Activated T-cell treated with anti-CD3 and anti-CD28 coated beads, Interleukin-2, amount 50 U/mL, for 72 hours (primary cell): ENCODE results near the gene RETN. TPM values are rescaled to one million over a fixed set of nuclear protein-coding genes. Genes with fewer than 3 reads are reported as not detected.
"Not testable (repeated sequence)": the region's sequence is repeated elsewhere in the genome, so short reads cannot be mapped to it uniquely, and the experiment has no call there.

Source experiments
- ATAC-seq, 2 donors: fragments of 150-1000 bp; cut with Tn5 transposase; replicated peaks in 1 of 2; 2 replicates each; pipeline ENCODE4 v1.10.0; 2021; ENCODE audit warnings: moderate library complexity in 2 of 2, mild to moderate bottlenecking in 1 of 2
- DNase-seq, 2 donors: peaks; one replicate each; pipeline ENCODE4 v3.0.0; 2021 to 2022; ENCODE audit warnings: mixed read lengths in 1 of 2
- H3K27ac Mint-ChIP-seq: one replicate; pipeline ENCODE4 v1.8.0; 2022; ENCODE audit warnings: mild to moderate bottlenecking, moderate library complexity, mixed read lengths
- H3K27me3 Mint-ChIP-seq: one replicate; pipeline ENCODE4 v1.8.0; 2022; ENCODE audit warnings: low read depth, mixed read lengths
- H3K36me3 Mint-ChIP-seq, 2 donors: one replicate each; pipeline ENCODE4 v1.8.0; 2022; ENCODE audit warnings: mixed read lengths in 2 of 2, mild to moderate bottlenecking in 1 of 2; ENCODE audit not compliant: insufficient read depth in 2 of 2
- H3K4me1 Mint-ChIP-seq: one replicate; pipeline ENCODE4 v1.8.0; 2022; ENCODE audit warnings: low read depth, mixed read lengths
- H3K4me3 Mint-ChIP-seq, 2 donors: one replicate each; pipeline ENCODE4 v1.8.0; 2022; ENCODE audit warnings: mild to moderate bottlenecking in 2 of 2, mixed read lengths in 2 of 2, moderate library complexity in 2 of 2
- H3K9me3 Mint-ChIP-seq, 2 donors: one replicate each; pipeline ENCODE4 v1.8.0; 2022; ENCODE audit warnings: mixed read lengths in 2 of 2
- total RNA-seq, 2 donors: library from RNA; stranded (reverse); gene quantifications; one replicate each; pipeline ENCODE4 v1.2.3, GENCODE V29; 2022

Gene RETN
- total RNA-seq, 2 donors from 2014 or later = not detected

DNA sequence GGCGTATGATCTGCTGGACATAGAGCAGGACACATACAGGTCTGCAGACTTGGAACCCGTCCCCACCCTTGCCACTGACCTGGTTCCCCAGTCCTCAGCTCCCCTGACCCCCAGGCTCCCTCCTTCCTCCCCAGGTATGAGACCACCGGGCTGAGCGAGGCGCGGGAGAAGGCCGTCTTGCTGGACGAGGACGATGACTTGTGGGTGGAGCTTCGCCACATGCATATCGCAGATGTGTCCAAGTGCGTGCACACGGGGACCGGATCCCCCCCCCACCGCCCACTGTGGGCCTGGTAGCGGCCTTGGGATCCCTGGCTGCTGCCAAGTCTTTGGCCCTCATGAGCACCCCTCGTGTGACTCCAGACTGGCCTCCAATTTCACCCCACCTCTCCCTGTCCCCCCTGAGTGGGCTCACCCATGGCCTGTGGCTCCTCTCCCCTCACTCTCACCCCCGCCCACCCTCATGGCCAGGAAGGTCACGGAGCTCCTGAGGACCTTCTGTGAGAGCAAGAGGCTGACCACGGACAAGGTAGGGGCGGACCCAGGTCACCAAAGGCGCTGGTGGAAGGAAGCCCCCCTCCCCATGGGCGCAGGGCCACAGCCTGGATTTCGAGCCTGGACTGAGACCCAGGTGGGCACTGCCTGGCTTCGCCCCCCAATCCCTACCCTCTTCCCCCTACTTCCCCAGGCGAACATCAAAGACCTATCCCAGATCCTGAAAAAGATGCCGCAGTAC, 26.4 kb upstream of the RETN start:
- no peaks in the 10 kb centered on the region for H3K27me3 Mint-ChIP-seq
- peaks cover 4% of the 10 kb centered on the region in 2 donors for H3K9me3 Mint-ChIP-seq
- no peak overlapping the region for H3K4me3 Mint-ChIP-seq
- ATAC-seq = no peak
- no peak overlapping the region for H3K27ac Mint-ChIP-seq
- H3K4me1 Mint-ChIP-seq = peaks cover 24% of the 10 kb centered on the region
- DNase-seq = no peak
- peaks cover 8 to 10% of the 10 kb centered on the region in 2 donors for H3K36me3 Mint-ChIP-seq

DNA sequence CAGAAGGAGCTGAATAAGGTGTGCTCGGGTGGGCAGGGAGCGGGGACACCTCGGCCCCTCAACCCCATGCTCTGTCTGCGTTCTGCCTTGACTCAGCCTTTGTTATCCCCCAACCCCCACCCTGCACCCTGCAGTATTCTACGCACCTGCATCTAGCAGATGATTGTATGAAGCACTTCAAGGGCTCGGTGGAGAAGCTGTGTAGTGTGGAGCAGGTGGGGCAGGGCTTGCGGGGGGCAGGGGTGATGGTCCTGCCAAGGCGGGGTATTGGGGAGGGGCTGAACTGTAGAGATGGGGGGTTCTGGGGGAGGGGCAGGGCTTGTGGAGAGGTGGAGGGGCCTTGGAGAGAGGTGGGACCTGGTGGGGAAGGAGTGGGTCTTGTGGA, 25.8 kb upstream of the RETN start:
- no peak for DNase-seq
- no peaks in the 10 kb centered on the region for H3K27me3 Mint-ChIP-seq
- peaks cover 19% of the 10 kb centered on the region for H3K4me1 Mint-ChIP-seq
- no peak for ATAC-seq
- H3K27ac Mint-ChIP-seq = no peak overlapping the region
- H3K4me3 Mint-ChIP-seq = no peak overlapping the region
- peaks cover 8 to 10% of the 10 kb centered on the region in 2 donors for H3K36me3 Mint-ChIP-seq
- H3K9me3 Mint-ChIP-seq = peaks cover 4% of the 10 kb centered on the region in 2 donors

DNA sequence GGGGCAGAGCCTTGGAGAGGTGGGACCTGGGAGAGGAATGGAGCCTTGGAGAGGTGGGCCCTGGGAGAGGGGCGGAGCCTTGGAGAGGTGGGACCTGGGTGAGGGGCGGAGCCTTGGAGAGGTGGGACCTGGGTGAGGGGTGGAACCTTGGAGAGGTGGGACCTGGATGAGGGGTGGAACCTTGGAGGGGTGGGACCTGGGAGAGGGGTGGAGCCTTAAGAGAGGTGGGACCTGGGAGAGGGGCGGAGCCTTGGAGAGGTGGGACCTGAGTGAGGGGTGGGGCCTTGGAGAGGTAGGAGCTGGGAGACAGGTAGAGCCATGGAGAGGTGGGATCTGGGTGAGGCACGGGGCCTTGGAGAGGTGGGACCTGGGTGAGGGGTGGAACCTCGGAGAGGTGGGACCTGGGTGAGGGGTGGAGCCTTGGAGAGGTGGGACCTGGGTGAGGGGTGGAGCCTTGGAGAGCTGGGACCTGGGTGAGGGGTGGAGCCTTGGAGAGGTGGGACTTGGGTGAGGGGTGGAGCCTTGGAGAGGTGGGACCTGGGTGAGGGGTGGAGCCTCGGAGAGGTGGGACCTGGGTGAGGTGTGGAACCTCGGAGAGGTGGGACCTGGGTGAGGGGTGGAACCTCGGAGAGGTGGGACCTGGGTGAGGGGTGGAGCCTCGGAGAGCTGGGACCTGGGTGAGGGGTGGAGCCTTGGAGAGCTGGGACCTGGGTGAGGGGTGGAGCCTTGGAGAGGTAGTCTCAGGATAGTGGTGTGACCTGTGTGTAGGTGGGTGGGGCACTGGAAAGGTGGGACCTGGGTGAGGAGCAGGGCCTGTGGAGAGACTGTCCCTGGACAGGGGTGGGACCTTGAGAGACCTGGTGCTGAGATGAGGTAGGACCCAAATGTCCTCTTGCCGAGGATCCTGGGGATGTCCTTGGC, 25.0 kb upstream of the RETN start:
- not testable (repeated sequence) for H3K4me3 Mint-ChIP-seq, H3K27me3 Mint-ChIP-seq, ATAC-seq, H3K9me3 Mint-ChIP-seq, H3K27ac Mint-ChIP-seq, H3K36me3 Mint-ChIP-seq, H3K4me1 Mint-ChIP-seq
- DNase-seq = peak; percentile 19 to 23

DNA sequence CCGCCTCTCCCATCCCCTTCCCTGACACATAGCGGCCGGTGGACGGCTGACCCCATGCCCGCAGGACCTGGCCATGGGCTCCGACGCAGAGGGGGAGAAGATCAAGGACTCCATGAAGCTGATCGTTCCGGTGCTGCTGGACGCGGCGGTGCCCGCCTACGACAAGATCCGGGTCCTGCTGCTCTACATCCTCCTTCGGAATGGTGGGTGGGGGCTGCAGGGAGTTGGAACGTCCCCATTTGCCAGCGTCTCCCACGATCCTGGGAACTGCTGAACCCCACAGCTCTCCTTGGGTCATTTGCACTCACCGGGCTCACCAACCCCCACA, 24.3 kb upstream of the RETN start:
- Mint-ChIP-seq H3K4me1 (peaks cover 7% of the 10 kb centered on the region), H3K27ac (no peak overlapping the region), H3K4me3 (no peak overlapping the region), H3K9me3 (peaks cover 4% of the 10 kb centered on the region in 2 donors), H3K27me3 (no peaks in the 10 kb centered on the region), H3K36me3 (peaks cover 8 to 9% of the 10 kb centered on the region in 2 donors)
- DNase-seq (no peak), ATAC-seq (no peak)

DNA sequence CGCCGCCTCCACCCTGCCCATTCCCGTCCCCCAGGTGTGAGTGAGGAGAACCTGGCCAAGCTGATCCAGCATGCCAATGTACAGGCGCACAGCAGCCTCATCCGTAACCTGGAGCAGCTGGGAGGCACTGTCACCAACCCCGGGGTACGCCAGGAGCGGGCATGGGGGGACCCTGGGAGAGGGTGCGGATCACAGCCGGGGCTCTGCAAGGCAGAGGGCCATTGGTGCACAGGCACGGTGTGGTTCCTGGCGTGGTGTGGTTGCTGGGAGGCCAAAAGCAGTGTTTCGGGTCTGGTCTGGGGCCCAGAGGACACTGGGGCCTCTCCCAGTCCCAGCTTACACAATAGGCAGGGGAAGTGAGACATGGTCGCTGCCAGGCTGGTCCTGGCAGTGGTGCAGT, 23.7 kb upstream of the RETN start:
- Mint-ChIP-seq H3K27me3 (no peaks in the 10 kb centered on the region), H3K4me1 (peaks cover 1% of the 10 kb centered on the region), H3K36me3 (peaks cover 2 to 4% of the 10 kb centered on the region in 2 donors), H3K27ac (no peak overlapping the region), H3K9me3 (peaks cover 0 to under 1% of the 10 kb centered on the region in 2 donors), H3K4me3 (no peak overlapping the region)
- DNase-seq (no peak), ATAC-seq (no peak)

DNA sequence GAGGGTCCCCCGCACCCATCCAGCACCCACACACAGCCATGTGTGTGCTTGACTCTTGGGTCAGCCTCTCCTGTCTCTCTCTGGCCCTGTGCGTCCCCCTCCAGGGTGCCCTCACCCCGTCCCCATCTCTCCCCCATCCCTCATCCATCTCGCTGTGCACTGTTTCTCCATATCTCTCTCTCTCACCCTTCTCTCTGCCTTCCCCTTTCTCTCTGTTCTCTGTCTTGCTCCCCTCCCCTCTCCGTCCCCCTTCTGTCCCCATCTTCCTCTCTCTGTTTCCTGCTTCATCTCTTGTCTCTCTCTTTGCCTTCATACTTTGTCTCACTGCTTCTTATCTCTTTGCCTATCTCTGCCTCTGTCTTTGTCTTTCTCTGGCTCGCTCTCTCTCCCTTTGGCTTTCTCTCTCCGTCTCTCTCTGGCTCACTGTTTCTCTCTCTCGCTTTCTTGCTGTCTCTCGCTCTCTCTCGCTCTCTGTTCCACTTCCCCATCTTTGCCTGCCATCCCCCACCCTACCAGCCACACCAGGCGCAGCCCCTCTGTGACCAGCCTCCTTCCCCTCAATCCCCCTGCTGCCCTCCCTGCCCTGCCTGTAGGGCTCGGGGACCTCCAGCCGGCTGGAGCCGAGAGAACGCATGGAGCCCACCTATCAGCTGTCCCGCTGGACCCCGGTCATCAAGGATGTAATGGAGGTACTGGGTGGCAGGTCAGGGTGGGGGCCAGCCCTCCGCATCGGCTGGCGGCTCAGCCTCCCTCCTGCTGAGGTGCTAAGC, 23.0 kb upstream of the RETN start:
- Mint-ChIP-seq H3K4me3 (no peak overlapping the region), H3K27ac (no peak overlapping the region), H3K9me3 (no peaks in the 10 kb centered on the region), H3K4me1 (no peaks in the 10 kb centered on the region), H3K36me3 (peaks cover 0 to 3% of the 10 kb centered on the region in 2 donors), H3K27me3 (no peaks in the 10 kb centered on the region)
- ATAC-seq (no peak), DNase-seq (no peak)

DNA sequence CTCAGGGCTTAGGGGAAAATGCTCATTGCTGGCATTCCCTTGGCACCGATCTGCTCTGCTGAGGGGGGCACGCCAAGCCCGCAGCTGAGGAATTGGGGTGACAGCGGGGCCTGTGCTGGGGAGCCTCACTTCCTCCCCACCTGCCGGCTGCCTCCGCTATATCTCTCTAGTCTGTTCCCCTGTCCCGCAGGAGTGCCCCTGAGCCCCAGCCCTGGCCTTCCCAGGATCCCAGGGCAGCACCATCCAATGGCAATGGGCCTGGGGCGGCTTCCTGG, 22.5 kb upstream of the RETN start:
- Mint-ChIP-seq H3K27ac (no peak overlapping the region), H3K9me3 (no peaks in the 10 kb centered on the region), H3K4me3 (no peak overlapping the region), H3K27me3 (no peaks in the 10 kb centered on the region), H3K36me3 (peaks cover 0 to 3% of the 10 kb centered on the region in 2 donors), H3K4me1 (no peaks in the 10 kb centered on the region)
- DNase-seq (no peak), ATAC-seq (no peak)

DNA sequence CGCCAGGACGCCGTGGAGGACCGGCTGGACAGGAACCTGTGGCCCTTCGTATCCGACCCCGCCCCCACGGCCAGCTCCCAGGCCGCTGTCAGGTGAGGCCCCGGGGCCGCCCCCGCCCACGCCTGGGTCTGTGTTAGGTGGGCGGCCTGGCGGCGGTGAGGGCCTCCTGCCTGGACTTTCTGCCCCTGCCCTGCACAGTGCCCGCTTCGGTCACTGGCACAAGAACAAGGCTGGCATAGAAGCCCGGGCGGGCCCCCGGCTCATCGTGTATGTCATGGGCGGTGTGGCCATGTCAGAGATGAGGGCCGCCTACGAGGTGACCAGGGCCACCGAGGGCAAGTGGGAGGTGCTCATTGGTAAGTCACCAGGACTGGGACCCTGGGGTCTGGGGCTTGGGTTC, 21.7 kb upstream of the RETN start:
- Mint-ChIP-seq H3K27me3 (no peaks in the 10 kb centered on the region), H3K4me1 (peaks cover 4% of the 10 kb centered on the region), H3K36me3 (peaks cover 0 to 3% of the 10 kb centered on the region in 2 donors), H3K9me3 (no peaks in the 10 kb centered on the region), H3K4me3 (no peak overlapping the region), H3K27ac (no peak overlapping the region)
- no peak for DNase-seq
- no peak for ATAC-seq

DNA sequence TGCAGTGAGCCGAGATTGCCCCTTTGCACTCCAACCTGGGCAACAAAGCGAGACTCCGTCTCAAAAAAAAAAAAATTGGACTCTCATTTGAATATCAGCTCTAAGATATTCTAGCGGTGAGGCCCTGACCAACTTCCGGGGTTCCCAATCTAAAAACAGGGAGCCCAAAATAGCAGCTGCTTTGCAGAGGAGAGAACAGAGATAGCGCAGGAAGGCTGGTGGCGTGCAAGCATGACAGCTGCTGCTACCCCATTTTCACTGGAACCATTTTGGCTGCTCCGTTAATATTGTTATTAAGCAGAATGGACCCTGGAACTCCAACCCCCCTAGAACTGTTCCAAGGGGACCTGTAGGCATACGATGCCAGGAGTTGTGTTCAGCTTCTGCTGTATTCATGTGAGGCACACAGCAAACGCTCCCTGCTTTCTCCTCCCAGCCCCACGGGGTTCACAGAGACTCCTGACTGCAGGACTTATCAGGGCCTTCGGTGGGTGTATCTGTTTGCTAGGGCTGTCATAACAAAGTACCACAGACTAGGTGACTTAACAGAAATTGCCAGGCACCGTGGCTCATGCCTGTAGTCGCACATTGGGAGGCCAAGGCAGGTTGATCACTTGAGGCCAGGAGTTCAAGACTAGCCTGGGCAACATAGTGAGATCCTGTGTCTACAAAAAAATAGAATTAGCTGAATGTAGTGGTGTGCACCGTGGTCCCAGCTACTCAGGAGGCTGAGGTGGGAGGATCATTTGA, 20.4 kb upstream of the RETN start:
- no peak for ATAC-seq

DNA sequence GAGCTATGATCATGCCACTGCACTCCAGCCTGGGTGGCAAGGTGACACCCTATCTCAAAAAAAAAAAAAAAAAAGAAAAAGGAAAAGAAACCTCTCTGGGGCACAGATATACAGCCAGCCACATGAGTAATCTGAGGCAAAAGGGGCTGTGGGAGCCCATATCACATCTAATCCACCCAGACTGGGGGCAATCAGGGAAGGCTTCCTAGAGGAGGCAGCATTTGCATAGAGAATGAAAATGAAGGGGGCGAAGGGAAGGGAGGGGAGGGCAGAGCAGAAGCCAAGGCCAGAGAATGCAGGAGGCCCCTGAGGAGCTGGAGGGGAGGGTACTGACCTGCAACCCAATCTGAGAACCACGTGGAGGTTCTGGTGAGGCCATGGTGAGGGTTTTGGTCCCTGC, 18.7 kb upstream of the RETN start:
- H3K27ac Mint-ChIP-seq = no peak overlapping the region
- ATAC-seq (no peak), DNase-seq (no peak)
- H3K27me3 Mint-ChIP-seq = peaks cover 4% of the 10 kb centered on the region
- H3K4me3 Mint-ChIP-seq = no peak overlapping the region
- peaks cover 15% of the 10 kb centered on the region for H3K4me1 Mint-ChIP-seq
- H3K36me3 Mint-ChIP-seq = peaks cover 0 to 3% of the 10 kb centered on the region in 2 donors
- H3K9me3 Mint-ChIP-seq = no peaks in the 10 kb centered on the region

More for the DNA sequence above, 20.4 kb upstream of the RETN start:
- H3K27me3 Mint-ChIP-seq = peaks cover 4% of the 10 kb centered on the region
- H3K4me3 Mint-ChIP-seq = no peak overlapping the region
- H3K36me3 Mint-ChIP-seq = peaks cover 0 to 3% of the 10 kb centered on the region in 2 donors
- H3K4me1 Mint-ChIP-seq = peaks cover 15% of the 10 kb centered on the region
- H3K27ac Mint-ChIP-seq = no peak overlapping the region
- no peaks in the 10 kb centered on the region for H3K9me3 Mint-ChIP-seq
- no peak for DNase-seq

DNA sequence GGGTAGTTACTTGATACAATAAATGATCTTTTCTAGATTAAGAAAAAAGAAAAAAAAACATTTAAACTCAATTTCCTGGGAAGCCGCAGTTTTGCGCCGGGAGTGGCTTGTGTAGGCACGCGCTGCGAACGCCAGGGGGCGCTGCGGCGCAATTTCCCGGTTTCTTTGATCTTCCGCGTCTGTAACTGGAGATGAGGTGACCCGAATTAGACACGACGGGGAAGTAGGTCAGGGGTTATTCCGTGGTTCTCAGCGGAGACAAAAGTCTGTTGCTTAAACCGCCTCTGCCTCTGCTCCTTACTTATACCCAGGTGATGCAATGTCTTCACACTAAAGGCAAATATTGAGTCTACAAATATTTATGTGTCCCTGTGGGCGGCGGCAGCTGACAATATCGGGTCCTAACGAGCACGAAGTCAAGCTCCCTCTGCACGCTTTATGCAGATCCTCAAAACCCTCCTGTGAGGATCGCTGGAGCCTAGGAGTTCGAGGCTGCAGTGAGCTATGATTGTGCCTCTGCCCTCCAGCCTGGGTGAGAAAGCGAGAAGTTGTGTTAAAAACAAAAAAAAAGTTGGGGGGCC, 16.7 kb upstream of the RETN start:
- Mint-ChIP-seq H3K27me3 (peaks cover 4% of the 10 kb centered on the region), H3K9me3 (no peaks in the 10 kb centered on the region), H3K4me3 (peak overlapping the region; percentile 75 to 82), H3K36me3 (no peaks in the 10 kb centered on the region), H3K4me1 (peaks cover 32% of the 10 kb centered on the region), H3K27ac (no peak overlapping the region)
- ATAC-seq (peak; percentile 88 to 89), DNase-seq (peak; percentile 80 to 90)

DNA sequence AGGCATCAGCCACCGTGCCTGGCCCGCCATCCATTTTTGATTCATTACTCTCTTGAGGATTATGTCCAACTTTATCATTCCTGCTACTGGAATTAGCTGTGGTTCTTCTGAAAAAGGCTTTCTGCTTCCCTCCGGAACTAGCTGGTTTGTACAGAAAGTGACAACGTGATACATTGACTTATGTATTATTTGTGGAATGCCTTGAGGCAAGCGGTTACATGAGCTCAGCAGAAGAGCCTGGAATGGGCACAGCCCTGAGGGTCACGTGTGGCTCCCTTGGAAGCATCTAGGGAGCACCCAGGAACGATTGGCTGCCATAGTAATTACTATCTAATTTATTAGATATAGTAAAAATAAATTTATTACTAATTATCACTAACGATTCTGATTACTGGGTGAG, 14.4 kb upstream of the RETN start:
- H3K4me1 Mint-ChIP-seq = peaks cover 46% of the 10 kb centered on the region
- no peaks in the 10 kb centered on the region for H3K9me3 Mint-ChIP-seq
- no peak overlapping the region for H3K27ac Mint-ChIP-seq
- DNase-seq (no peak), ATAC-seq (no peak)
- peaks cover 4% of the 10 kb centered on the region for H3K27me3 Mint-ChIP-seq
- H3K36me3 Mint-ChIP-seq = no peaks in the 10 kb centered on the region
- no peak overlapping the region for H3K4me3 Mint-ChIP-seq
